HAP-1 (cell line): Measurements from ENCODE around the gene LRRC17.

Experiments
- DNase-seq, 2 experiments: peaks; one replicate each; pipeline ENCODE4 v3.0.0-alpha.2; 2016 to 2020; ENCODE audit warnings: low spot score in 2 of 2
- H3K27me3 ChIP-seq: fragments of 250-450 bp; sonication (Bioruptor Pico); 2 replicates; pipeline ENCODE4 v1.5.1; 2020; ENCODE audit warnings: low read depth, mild to moderate bottlenecking, moderate library complexity
- H3K36me3 ChIP-seq: fragments of 250-450 bp; sonication (Bioruptor Pico); replicated peaks from 2 replicates; pipeline ENCODE4 v1.5.1; 2020; ENCODE audit warnings: mild to moderate bottlenecking
- H3K4me1 ChIP-seq: fragments of 250-450 bp; sonication (Bioruptor Pico); 2 replicates; pipeline ENCODE4 v1.5.1; 2020; ENCODE audit warnings: mild to moderate bottlenecking
- H3K4me3 ChIP-seq: fragments of 250-450 bp; sonication (Bioruptor Pico); 2 replicates; pipeline ENCODE4 v1.5.1; 2020; ENCODE audit warnings: mild to moderate bottlenecking, moderate library complexity
- H3K9me3 ChIP-seq: fragments of 250-450 bp; sonication (Bioruptor Pico); 2 replicates; pipeline ENCODE4 v1.5.1; 2020; ENCODE audit warnings: mild to moderate bottlenecking, moderate library complexity
- in situ Hi-C: fragments of 300-500 bp; cut with MboI; formaldehyde crosslinking; loops from 3 replicates; pipeline ENCODE4 v1.14.3; 2020; ENCODE audit warnings: low sequenced_read_pairs, inconsistent platforms, mixed read lengths

The LRRC17 gene, protein sequence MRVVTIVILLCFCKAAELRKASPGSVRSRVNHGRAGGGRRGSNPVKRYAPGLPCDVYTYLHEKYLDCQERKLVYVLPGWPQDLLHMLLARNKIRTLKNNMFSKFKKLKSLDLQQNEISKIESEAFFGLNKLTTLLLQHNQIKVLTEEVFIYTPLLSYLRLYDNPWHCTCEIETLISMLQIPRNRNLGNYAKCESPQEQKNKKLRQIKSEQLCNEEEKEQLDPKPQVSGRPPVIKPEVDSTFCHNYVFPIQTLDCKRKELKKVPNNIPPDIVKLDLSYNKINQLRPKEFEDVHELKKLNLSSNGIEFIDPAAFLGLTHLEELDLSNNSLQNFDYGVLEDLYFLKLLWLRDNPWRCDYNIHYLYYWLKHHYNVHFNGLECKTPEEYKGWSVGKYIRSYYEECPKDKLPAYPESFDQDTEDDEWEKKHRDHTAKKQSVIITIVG

DNA sequence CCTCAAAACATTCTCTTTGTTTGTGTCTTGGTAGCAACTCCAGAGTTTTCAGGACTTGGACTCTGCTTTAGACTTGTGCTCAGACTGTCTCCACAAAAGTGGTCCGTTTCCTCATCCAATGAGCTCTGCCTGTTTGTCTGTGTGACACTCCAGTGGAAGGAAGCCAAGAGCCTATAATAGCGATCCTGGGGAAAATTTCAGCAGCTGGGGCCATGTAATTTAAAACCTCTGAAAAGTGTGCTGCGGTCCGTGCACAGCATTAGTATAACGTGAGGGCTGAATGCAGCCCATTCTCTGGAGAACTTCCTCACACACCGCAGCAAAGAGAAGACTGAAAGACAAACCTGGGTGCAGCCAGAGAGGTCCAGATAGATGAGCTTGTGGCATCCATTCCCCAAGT lies at the start of gene LRRC17:
TSS of gene LRRC17 (plus strand) at position 259 of the 400 bp plus-strand sequence. CDS start 20,914 bp downstream, outside the sequence.
- peak; percentile 71 to 77 for DNase-seq
- Histone ChIP-seq H3K4me3 (no peak within 1 kb of the TSS), H3K9me3 (no peaks in the 10 kb centered on the region), H3K36me3 (no peaks in the 10 kb centered on the region), H3K4me1 (peaks cover 22% of the 10 kb centered on the region), H3K27me3 (no peaks in the 10 kb centered on the region)
- in situ Hi-C loops, result no loop called here

DNA sequence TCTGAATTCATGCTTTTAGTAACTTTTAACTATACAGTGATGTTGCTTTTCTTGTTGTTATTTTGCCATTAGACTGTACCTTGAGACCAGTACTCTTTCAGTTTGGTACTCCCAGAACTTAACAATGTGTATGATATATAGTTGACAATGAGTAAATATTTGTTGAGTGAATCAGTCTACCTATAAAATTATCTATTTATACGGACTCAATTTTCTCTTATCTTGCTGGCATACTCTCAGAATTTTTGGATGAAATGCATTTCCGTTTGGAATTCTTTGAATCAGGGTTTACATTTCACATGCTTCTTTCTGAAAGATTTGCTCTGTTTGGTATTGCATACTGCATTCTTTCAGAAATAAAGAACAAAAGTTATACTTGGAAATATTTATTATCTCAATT lies 47.8 kb upstream of the LRRC17 start:
- H3K36me3 ChIP-seq, result no peaks in the 10 kb centered on the region
- in situ Hi-C loops, result no loop called here
- H3K27me3 ChIP-seq, result no peaks in the 10 kb centered on the region

DNA sequence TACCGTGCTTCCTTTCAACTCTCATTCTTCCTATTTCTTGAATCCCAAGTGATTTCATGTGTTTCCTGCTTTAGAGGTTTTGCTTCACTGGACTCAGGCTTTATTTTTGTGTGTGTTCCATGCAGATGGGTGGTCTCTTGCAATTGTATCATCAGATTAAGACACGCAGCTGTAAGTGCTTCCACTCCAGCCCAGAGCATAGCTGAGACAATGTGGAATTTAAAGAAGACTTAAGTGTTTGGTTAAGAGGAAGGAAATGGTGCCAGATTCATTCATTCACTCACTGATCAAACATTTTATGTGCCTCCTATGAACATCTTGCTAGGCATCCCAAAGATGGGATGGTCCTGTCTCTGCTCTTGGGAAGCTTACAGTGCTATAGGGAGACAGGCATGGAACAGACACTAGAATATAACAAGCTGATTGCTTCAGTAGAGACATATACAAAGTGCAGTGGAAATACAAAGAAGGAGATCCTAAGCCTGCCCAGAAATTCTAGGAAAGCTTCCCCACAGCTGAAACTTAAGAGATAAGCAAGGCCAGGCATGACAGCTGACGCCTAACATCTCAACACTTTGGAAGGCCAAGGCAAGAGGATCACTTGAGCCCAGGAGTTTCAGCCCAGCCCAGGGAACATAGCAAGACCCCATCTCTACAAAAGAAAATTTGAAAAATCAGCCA lies 46.1 kb upstream of the LRRC17 start:
- no peak for DNase-seq
- no peak overlapping the region for H3K4me3 ChIP-seq
- H3K36me3 ChIP-seq, result no peaks in the 10 kb centered on the region
- H3K27me3 ChIP-seq, result no peaks in the 10 kb centered on the region
- H3K4me1 ChIP-seq, result no peaks in the 10 kb centered on the region
- H3K9me3 ChIP-seq, result no peaks in the 10 kb centered on the region
- in situ Hi-C loops, result no loop called here

More for the DNA sequence above, 47.8 kb upstream of the LRRC17 start:
- DNase-seq, result no peak
- Histone ChIP-seq H3K4me1 (no peaks in the 10 kb centered on the region), H3K9me3 (no peaks in the 10 kb centered on the region), H3K4me3 (no peak overlapping the region)

DNA sequence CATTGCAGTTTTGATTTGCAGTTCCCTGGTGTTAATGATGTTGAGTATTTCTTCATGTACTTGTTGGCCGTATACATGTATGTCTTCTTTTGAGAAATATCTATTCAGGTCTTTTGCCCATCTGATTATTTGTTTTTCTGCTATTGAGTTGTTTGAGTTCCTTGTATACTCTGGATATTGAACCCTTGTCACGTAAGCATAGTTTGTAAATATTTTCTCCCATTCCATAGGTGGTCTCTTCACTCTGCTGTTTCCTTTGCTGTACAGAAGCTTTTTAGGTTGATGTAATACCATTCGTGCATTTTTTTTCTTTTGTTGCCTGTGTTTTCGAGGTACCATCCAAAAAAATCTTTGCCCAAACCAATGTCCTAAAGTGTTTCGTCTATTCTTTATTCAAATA lies 43.6 kb upstream of the LRRC17 start:
- Histone ChIP-seq H3K4me1 (no peaks in the 10 kb centered on the region), H3K27me3 (no peaks in the 10 kb centered on the region), H3K36me3 (no peaks in the 10 kb centered on the region), H3K9me3 (no peaks in the 10 kb centered on the region), H3K4me3 (no peak overlapping the region)
- DNase-seq, result no peak
- in situ Hi-C loops, result no loop called here

DNA sequence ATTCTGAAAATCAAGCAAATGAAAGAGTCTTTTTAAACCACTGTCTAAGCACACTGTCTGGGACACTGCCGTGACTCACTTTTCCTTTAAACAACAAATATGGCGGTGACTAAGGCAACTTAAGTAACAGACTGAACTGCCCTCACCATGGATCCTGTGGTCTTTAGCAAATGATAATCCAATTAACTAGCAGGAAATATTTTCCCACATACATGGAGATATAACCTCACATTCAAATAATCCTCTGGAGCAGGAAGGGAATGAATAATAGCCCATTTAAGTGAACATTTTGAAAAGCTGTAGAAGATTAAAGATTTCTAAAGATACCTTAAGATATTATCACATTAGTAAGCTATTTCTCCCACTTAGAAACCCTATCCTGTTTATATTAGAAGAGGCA lies 40.3 kb upstream of the LRRC17 start:
- H3K27me3 ChIP-seq, result no peaks in the 10 kb centered on the region
- H3K4me1 ChIP-seq, result no peaks in the 10 kb centered on the region
- DNase-seq, result no peak
- no peak overlapping the region for H3K4me3 ChIP-seq
- H3K9me3 ChIP-seq, result no peaks in the 10 kb centered on the region
- in situ Hi-C loops, result no loop called here
- no peaks in the 10 kb centered on the region for H3K36me3 ChIP-seq

DNA sequence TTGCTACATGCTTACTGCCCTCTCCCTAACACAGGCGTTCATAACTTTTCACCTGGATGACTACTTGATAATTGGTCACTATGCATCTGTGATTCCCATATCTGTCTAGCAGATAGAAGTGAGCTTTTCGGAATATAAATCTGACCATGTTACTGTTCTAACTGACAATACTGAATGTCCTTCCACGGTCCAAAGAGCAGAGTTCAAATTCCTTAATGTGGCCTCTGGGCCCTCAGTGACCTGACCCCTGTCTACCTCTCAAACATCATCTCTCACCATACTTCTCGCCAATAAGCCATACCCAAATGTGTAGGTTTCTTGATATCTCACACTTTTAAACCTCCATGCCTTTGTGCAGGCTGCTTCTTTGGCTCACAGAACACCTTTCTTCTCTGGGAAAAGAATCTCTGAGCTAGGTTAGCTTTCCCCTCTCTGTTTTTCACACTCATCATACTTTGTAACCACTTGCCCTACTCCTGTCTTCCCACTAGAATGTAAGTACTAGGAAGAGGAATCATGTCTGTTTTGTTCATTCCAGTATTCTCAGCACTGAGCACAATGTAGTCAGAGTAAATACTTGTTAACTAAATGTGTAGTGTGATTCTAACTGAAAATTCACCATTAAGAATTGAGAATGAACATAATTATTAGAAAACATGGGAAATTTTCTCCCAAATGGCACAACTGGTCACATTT lies 39.2 kb upstream of the LRRC17 start:
- no peaks in the 10 kb centered on the region for H3K36me3 ChIP-seq
- H3K4me1 ChIP-seq, result no peaks in the 10 kb centered on the region
- H3K27me3 ChIP-seq, result no peaks in the 10 kb centered on the region
- in situ Hi-C loops, result no loop called here
- no peak overlapping the region for H3K4me3 ChIP-seq
- DNase-seq, result no peak
- no peaks in the 10 kb centered on the region for H3K9me3 ChIP-seq

DNA sequence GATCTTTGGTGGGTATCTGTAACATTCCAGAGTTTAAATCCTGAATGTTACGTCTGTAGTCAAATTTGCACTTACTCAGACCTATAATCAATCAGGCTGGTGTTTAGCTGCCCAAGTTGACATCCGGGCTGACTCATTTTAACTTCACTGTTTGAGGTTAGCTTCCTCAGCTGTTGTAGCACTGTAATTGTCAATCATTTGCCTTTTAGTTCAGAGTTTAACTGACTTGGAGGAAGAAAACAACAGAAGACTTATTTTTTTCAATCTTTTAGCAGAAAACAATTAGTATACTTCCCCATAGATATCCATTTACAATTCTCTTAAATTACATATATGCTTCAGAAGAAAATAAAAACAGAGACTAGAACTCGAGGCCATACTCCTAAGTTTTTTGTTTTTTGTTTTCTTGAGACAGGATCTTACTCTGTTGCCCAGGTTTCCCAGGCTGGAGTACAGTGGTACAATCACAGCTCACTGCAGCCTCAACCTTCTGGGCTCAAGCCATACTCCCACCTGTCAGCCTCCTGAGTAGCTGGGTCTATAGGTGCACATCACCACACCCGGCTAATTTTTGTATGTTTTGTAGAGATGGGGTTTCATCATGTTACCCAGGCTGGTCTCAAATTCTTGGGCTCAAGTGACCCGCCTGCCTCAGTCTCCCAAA lies 38.5 kb upstream of the LRRC17 start:
- Histone ChIP-seq H3K4me3 (no peak overlapping the region), H3K4me1 (no peaks in the 10 kb centered on the region), H3K36me3 (no peaks in the 10 kb centered on the region), H3K9me3 (no peaks in the 10 kb centered on the region), H3K27me3 (no peaks in the 10 kb centered on the region)
- in situ Hi-C loops, result no loop called here
- no peak for DNase-seq

DNA sequence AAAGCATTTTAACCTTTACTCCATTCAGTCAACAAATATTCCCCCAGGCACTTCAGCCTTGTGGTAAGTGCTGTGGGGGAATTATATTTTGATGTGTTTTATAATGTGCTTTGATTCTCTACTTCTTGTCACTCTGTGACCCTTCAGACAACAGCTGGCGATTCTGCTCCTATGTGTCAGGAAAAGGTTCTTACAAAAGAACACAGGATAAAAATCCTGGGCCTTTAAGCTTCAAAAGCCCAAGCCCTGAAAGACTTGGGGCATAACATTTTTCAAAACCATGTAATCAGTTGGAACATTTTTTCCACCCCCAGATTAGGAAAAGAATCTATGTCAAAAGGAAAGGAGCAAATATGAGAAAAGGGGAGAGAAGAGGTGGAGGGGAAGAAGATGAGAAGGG lies 37.8 kb upstream of the LRRC17 start:
- no peaks in the 10 kb centered on the region for H3K27me3 ChIP-seq
- no peaks in the 10 kb centered on the region for H3K36me3 ChIP-seq
- H3K4me1 ChIP-seq, result no peaks in the 10 kb centered on the region
- no peak overlapping the region for H3K4me3 ChIP-seq
- no peak for DNase-seq
- in situ Hi-C loops, result no loop called here
- H3K9me3 ChIP-seq, result no peaks in the 10 kb centered on the region

DNA sequence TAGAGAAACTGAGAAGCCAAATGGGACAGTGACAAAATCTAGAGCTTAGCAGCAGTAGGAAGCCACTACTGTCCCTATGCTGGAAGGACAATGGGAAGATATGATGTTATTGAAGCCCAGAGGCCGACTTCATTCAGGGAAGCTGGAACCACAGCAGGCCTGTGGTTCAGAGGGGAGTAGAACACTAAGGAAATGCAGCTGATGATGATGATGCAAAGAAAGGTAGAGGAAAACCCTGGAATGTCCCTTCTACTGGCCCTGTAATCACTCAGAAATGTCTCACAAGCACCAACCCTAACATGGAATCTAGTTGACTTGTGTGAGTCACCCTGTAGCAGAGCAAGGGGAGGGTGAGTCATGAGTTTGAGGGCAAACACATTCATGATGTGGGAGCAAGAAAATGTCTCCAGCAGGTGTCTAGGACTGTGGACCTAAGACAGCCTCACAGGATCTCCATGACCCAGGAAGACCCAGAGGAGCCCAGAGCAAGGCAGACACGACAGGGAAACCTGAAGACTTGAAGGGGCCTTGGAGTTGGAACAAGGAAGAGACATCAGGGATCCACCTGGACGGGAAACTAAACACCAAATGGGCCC lies 37.0 kb upstream of the LRRC17 start:
- Histone ChIP-seq H3K27me3 (no peaks in the 10 kb centered on the region), H3K9me3 (no peaks in the 10 kb centered on the region), H3K4me1 (peaks cover 2% of the 10 kb centered on the region; the same call in 1 of the 2 replicates), H3K4me3 (no peak overlapping the region), H3K36me3 (no peaks in the 10 kb centered on the region)
- in situ Hi-C loops, result no loop called here
- no peak for DNase-seq

DNA sequence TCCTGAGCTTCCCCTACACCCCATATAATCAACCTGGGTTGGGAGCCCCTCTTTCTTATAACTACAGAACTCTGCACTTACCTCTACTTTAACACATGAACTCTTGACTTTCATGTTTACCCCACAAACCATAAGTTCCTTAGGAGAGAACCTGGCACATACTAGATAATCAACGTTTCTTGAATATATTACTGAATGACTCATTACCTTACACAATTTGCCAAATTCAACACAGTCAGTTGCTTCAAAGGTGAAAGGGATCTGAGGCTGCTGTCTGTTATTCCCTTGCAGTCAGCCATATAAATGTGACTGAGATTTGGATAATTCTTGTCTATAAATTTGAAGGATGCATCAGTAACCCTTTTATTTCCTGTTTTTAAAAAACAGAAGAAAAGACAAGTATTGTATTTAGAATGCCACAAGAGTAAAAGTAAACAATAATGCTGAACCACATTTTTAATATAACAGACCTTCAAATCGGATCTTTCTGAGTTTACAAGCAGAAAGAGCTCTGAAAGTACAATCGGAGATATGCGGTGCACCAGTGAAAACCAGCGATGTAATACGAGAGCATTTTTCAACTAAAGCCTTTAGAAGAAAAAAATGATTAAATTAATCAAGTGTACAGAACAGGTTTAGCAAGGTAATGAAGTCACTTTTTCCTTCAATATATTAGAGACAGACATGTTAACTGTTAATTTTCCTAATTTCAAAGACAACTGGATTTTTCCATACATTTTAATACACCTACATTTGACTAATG lies 29.5 kb upstream of the LRRC17 start:
- Histone ChIP-seq H3K4me1 (peaks cover 12% of the 10 kb centered on the region), H3K4me3 (no peak overlapping the region), H3K9me3 (no peaks in the 10 kb centered on the region), H3K36me3 (no peaks in the 10 kb centered on the region), H3K27me3 (no peaks in the 10 kb centered on the region)
- in situ Hi-C loops, result no loop called here
- no peak for DNase-seq

DNA sequence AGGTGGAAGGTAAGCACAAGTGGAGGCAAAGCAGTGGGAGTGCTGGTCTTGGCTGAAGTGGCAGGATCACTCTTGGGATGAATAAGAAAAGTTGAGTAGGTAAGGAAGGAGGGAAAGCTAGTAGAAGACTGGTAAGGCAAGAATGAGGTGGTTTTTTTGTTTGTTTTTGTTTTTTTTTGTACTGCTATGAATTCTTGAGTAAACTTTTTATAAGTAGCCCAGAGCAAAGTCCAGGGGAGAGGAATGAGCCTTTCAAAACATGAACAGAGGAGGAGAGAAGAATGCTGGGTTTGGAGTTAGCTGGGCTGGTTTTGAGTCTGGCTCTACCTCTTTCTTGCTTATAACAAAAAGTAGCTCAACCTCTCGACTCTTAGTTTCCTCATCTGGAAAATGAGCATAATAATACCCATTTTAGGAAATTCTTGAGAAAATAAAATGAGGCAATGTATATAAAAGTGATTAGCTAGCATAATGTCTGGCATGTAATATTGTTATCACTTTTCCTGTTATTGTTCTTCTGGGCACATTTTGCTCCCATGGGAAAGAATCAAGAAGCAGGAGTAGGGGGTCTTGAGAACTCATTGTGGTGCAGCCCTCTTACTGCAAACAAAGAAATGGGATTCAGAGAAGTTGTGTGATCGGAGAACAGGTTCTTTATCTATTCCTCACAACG lies 24.1 kb upstream of the LRRC17 start:
- in situ Hi-C loops, result no loop called here
- Histone ChIP-seq H3K27me3 (no peaks in the 10 kb centered on the region), H3K4me3 (no peak overlapping the region), H3K4me1 (peaks cover 7% of the 10 kb centered on the region), H3K36me3 (no peaks in the 10 kb centered on the region), H3K9me3 (no peaks in the 10 kb centered on the region)
- no peak for DNase-seq

DNA sequence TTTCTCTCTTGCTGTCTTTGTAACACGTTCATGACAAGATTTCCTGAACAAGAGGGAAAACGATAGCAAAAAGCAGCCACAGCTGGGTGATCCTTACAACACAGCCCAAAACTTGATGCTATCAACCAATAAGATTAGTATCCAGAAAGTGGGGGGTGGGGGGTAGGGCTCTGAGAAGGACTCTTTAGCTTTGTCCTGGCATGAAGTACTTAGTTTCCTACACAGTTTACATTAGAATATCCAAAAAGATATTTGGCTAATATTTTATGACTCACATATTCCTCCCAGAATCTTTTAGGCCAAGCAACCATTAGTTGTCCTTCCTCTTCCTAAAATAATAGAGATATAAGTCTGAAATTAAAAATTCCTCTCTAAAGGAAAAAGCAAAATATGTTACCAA lies 22.9 kb upstream of the LRRC17 start:
- Histone ChIP-seq H3K4me1 (peaks cover 7% of the 10 kb centered on the region), H3K27me3 (no peaks in the 10 kb centered on the region), H3K4me3 (no peak overlapping the region), H3K36me3 (no peaks in the 10 kb centered on the region), H3K9me3 (no peaks in the 10 kb centered on the region)
- in situ Hi-C loops, result no loop called here
- DNase-seq, result no peak
